ENCODE measurements around the gene INO80B.

GRCh38 chr2:74439803-74440377 lies 15.0 kb upstream of the INO80B start:
- TF ChIP-seq POLR2AphosphoS5 (IDR thresholded peaks at IDR 0.05; ENCODE audit: low read depth, low read length) (no peak), CTCF (IDR thresholded peaks at IDR 0.05; ENCODE audit: control extremely low read depth in 1 of 3, insufficient read depth in 1 of 3, low read depth in 1 of 3, low read length in 3 of 3) (no peak), KDM1A (IDR thresholded peaks at IDR 0.05; ENCODE audit: borderline replicate concordance, low read length) (no peak), POLR2A (IDR thresholded peaks at IDR 0.05; ENCODE audit: control extremely low read depth in 1 of 2, low read depth in 2 of 2, low read length in 2 of 2) (no peak), HDAC6 (IDR thresholded peaks at IDR 0.05; ENCODE audit: low read depth, low read length) (no peak), EP300 (IDR thresholded peaks at IDR 0.05; ENCODE audit: borderline replicate concordance in 1 of 2, low read depth in 2 of 2, low read length in 2 of 2) (no peak), GABPA (IDR thresholded peaks at IDR 0.05; ENCODE audit: borderline replicate concordance, insufficient read depth, low read length) (no peak)
